ENCODE measurements around the gene MCOLN3.

The MCOLN3 gene

DNA sequence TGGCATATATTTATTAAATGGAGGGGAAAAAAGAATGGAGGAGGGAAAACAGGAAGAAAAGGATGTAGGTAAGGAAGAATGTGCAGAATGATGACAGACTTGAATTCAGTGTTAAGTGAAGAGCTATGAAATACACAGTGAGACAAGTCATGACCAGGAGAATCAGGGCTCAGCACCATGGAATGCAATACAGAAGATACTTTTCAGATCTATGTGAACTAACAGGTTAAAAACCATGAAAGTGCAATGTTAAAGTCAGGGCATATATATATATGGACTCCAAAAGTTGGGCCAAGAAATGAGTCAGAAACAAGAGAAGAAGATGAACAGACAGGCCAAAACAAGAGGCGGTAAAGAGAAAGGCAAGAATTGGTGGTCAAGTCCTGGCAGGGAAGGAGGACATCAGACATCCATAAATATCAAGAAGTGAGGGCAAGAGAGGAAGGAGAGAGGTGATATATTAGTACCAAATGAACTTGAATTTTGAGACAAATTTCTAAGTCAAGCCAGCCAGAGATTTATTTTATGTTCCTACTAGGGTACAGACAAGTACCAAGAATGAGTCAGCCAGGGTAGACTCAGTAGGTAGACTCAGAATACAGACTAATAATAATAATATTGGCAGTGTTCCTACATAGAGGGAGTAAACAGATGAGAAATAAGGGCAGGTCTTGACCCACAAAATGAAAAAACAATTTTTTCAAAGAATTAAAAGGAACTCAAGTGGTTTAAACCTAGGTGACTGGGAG is 39.5 kb upstream of the MCOLN3 start:
- no peak for DNase-seq (ENCODE audit: low read depth)
- no peak for TF ChIP-seq CTCF (IDR thresholded peaks at IDR 0.05; ENCODE audit: control insufficient read depth, extremely low read depth, insufficient read depth)
- H3K4me3 ChIP-seq (ENCODE audit: low read depth, low read length) = no peak overlapping the region

GRCh38 chr1:85085417-85085816 is 37.1 kb upstream of the MCOLN3 start:
- no peak overlapping the region for H3K4me3 ChIP-seq (ENCODE audit: low read depth, low read length)
- TF ChIP-seq CTCF (IDR thresholded peaks at IDR 0.05; ENCODE audit: control insufficient read depth, extremely low read depth, insufficient read depth) = no peak
- DNase-seq (ENCODE audit: low read depth) = no peak

GRCh38 chr1:85078903-85079302 is 30.6 kb upstream of the MCOLN3 start:
- no peak overlapping the region for H3K4me3 ChIP-seq (ENCODE audit: low read depth, low read length)
- TF ChIP-seq CTCF (IDR thresholded peaks at IDR 0.05; ENCODE audit: control insufficient read depth, extremely low read depth, insufficient read depth) = no peak
- DNase-seq (ENCODE audit: low read depth) = no peak

DNA sequence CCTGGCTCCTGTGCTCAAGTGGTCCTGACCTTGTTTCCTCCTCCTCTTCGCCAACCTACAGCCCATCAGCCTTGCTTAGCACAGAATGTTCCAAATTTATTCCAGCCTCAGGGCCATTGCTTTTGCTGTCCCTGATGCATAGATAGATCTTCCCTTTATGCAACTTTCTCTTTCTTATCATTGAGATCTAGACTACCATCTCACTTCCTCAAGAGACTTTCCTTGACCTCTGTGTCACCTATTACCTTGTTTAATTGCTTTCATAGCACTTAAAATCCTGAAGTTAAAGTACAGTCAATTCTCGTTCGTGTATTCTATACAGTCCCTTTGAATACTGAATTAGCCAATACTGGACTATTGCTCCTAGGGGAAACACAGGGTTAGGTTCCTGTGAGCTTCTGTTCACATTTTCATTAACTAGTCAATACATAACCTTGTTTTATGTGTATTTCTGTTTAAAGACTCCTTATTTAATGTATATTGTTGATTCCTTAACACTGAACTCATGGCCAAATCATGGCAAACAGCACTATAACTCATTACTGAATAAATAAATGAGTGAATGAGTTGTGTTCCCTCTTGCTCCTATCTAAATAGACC is 26.2 kb upstream of the MCOLN3 start:
- no peak for DNase-seq (ENCODE audit: low read depth)
- TF ChIP-seq CTCF (IDR thresholded peaks at IDR 0.05; ENCODE audit: control insufficient read depth, extremely low read depth, insufficient read depth) = no peak

DNA sequence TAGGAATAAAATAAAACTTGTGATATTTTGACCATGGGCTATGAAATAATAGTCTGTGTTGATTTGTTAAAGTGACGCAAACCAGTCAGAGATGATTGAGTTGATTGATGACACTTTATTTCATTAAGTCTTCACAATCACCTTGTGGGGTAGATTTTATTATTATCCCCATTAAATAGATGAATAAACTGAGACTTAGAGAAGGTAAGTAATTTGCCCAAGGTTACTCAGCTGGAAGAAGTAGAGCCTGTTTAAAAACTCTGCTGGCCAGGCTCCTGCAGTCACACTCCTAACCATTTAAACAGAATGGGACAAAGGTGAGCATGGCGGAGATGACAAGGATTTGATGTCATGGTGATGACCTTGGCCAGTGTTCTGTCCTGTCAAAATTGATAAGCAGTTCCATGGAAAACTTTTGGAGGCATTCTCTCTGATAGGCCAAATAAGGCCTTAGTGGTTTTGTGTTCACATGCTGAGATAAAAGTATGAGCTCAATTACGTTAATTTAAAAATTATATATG is 22.7 kb upstream of the MCOLN3 start:
- no peak overlapping the region for H3K4me3 ChIP-seq (ENCODE audit: low read depth, low read length)
- no peak for DNase-seq (ENCODE audit: low read depth)
- no peak for TF ChIP-seq CTCF (IDR thresholded peaks at IDR 0.05; ENCODE audit: control insufficient read depth, extremely low read depth, insufficient read depth)

More for the DNA sequence above, 26.2 kb upstream of the MCOLN3 start:
- no peak overlapping the region for H3K4me3 ChIP-seq (ENCODE audit: low read depth, low read length)

DNA sequence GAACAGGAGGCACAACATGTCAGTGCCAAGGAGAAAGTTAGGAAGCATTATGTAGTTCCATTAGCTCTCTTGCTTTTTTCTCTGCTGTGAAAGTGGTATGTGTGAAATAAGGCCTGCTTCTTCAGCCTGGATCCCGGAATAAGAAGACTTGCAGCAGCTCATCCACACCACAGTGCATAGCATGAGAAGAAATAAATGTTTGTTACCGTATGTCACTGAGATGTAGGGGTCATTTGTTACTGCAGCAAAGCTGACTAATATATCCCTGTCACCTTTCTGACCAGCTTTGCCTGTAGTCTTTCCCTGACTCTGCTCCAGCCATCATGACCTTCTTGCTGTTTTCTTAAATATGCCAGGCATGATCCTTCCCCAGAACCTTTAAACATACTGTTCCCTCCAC is 20.5 kb upstream of the MCOLN3 start:
- TF ChIP-seq CTCF (IDR thresholded peaks at IDR 0.05; ENCODE audit: control insufficient read depth, extremely low read depth, insufficient read depth) = no peak
- no peak for DNase-seq (ENCODE audit: low read depth)
- H3K4me3 ChIP-seq (ENCODE audit: low read depth, low read length) = no peak overlapping the region
